Adrenal gland (tissue), 5 donors: ENCODE results near the gene ENTREP1.

Source experiments
- CTCF ChIP-seq, 6 experiments: fragments of 450-650 bp in 4 of 6; fragments of 200-600 bp in 2 of 6; sonication (generic) in 1 of 6; IDR thresholded peaks; 1 replicate in 5 of 6; 2 replicates in 1 of 6; pipeline versions ENCODE4 v1.5.1 to v1.8.0; 2016 to 2021; ENCODE audit warnings: antibody characterized with exemption in 6 of 6, mild to moderate bottlenecking in 2 of 6, moderate library complexity in 1 of 6
- POLR2A ChIP-seq, 2 donors: fragments of 450-650 bp; IDR thresholded peaks; one replicate each; pipeline ENCODE4 v1.6.1; 2017; ENCODE audit warnings: antibody characterized with exemption in 2 of 2, mild to moderate bottlenecking in 2 of 2, moderate library complexity in 1 of 2
- donor health status: DM: no; HTN: no; CAD: no.

GRCh38 chr9:69324549-69325401 lies at the start of gene ENTREP1:
- TF ChIP-seq CTCF (IDR thresholded peaks at IDR 0.05) (peak in 1 of 6 experiments; percentile 12), POLR2A (IDR thresholded peaks at IDR 0.05) (peak in 1 of 2 donors; percentile 75)
